WI38 (cell line): ENCODE measurements around the gene CCND3.

Source experiments
- H3K4me3 ChIP-seq: 2 replicates; pipeline ENCODE4 v1.5.1; 2011; ENCODE audit warnings: low read depth, mild to moderate bottlenecking, control low read depth, low read length
- TF ChIP-seq, protein P1 (sequence below): IDR thresholded peaks from 2 replicates; pipeline ENCODE4 v1.5.1; 2012; ENCODE audit warnings: low read depth, mild to moderate bottlenecking, control low read depth, low read length

CCND3 gene

GRCh38 chr6:41963371-41963770 is 21.8 kb upstream of the CCND3 start:
- TF ChIP-seq, protein P1, sequence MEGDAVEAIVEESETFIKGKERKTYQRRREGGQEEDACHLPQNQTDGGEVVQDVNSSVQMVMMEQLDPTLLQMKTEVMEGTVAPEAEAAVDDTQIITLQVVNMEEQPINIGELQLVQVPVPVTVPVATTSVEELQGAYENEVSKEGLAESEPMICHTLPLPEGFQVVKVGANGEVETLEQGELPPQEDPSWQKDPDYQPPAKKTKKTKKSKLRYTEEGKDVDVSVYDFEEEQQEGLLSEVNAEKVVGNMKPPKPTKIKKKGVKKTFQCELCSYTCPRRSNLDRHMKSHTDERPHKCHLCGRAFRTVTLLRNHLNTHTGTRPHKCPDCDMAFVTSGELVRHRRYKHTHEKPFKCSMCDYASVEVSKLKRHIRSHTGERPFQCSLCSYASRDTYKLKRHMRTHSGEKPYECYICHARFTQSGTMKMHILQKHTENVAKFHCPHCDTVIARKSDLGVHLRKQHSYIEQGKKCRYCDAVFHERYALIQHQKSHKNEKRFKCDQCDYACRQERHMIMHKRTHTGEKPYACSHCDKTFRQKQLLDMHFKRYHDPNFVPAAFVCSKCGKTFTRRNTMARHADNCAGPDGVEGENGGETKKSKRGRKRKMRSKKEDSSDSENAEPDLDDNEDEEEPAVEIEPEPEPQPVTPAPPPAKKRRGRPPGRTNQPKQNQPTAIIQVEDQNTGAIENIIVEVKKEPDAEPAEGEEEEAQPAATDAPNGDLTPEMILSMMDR, result no peak
- H3K4me3 ChIP-seq, result no peak overlapping the region

DNA sequence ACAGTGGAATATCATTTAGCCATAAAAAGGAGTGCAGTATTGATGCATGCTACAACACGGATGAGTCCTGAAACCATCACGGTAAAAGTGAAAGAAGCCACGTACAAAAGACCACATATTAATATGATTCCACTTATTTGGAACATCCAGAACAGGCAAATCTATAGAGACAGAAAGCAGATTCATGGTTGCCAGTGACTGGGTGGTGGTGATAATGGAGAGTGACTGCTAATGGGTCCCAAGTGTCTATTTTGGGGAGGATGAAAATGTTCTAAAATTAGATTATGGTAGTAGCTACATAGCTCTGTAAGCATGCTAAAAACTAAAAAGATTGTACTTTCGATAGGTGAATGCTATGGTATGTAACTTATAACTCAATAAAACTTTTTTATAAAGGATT is 18.4 kb upstream of the CCND3 start:
- TF ChIP-seq, protein P1, result no peak
- no peak overlapping the region for H3K4me3 ChIP-seq

GRCh38 chr6:41958022-41958856 is 16.6 kb upstream of the CCND3 start:
- H3K4me3 ChIP-seq, result no peak overlapping the region
- TF ChIP-seq, protein P1, result no peak

DNA sequence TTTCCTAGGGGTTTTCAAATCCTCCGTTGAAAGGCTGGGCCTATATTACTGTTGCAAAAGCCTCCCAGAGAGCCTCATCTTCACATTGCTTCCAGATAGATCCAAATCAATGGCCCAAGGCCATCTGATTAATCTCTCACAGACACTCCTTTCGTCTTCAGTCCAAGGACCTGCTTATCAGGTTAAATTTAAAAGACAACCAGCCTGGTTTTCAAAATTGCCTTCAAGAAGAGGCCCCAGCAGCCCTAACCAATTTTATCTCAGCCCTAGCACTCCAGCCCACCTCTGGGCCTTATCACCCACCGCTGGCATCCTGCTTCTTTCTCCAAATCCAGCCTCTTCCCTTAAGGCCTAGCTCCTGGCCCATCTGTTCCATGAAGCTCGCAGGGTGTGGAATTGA is 15.5 kb upstream of the CCND3 start:
- TF ChIP-seq, protein P1, result no peak
- no peak overlapping the region for H3K4me3 ChIP-seq

DNA sequence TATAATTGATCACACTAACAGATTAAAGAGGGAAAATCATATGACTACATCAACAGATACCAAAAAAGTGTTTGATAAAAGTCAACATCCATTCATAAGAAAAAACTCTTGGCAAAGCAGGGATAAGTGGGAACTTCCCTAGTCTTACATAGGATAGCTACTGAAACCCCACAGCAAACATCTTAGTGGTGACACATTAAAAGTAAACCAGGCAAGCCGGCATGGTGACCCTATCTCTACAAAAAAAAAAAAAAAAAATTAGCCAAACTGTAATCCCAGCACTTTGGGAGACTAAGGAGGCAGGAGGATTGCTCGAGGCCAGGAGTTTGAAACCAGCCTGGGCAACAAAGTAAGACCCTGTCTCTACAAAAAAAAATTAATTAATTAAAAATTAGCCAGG is 13.8 kb upstream of the CCND3 start:
- TF ChIP-seq, protein P1, result no peak
- no peak overlapping the region for H3K4me3 ChIP-seq

DNA sequence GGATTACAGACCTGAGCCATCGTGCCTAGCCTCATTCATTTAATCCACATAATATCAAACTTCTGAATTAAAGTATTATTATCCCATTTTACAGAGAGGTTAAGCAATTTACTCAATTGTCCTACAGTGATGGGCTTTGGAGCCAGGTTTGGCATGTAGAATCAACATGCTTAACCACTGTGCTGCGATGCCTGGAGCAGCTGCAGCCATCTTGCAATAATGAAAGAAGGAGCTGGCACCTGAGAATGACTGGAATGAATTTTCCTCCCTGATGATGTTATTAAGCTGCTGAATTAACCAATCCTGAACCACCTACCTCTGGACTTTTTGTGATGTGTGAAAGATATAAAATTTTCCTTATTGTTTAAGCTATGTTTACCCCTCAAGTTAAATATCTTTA is 13.1 kb upstream of the CCND3 start:
- TF ChIP-seq, protein P1, result no peak
- H3K4me3 ChIP-seq, result no peak overlapping the region

- no peak overlapping the region for H3K4me3 ChIP-seq
- TF ChIP-seq, protein P1, result no peak
Measured at GRCh38 chr6:41947581-41948220, 6.1 kb upstream of the CCND3 start.
